Activated CD8-positive, alpha-beta memory T cell treated with anti-CD3 and anti-CD28 coated beads for 24 hours (primary cell): ENCODE measurements around the gene SORCS2.
"Not testable (repeated sequence)": the region's sequence is repeated elsewhere in the genome, so short reads cannot be mapped to it uniquely, and the experiment has no call there.

Experiments
- DNase-seq: peaks from one replicate; pipeline ENCODE4 v3.0.0-alpha.2; 2020

SORCS2 gene

DNA sequence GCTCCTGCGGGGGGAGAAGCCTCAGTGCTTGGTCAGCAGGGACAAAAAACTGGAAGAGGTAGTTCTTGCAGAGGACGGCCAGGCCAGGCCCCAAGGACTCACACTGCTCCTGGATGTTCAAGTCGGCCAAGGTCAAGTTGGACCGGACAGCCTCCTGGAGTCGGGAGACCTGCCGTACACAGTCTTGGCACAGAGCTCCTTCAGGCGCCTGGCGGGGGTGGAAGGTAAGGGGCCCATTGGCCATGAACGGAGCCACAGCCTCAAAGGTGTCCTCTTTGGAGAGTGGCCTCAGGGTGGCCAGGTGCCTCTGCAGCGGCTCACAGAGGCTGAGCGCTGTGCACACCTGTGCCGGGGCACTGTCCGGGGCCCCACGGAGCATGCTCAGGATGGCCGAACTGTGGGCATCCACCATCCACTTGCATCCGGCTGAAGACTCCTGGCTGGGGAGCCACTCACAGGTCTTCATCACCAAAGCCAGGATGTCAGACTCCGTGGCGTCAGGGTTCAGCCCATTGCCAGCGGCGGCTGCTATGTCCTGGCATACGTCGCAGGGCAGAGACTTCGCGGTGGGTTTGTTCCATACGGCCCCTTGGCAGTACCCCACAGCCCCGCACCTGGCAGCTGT is 241.9 kb downstream of the SORCS2 start:
- no peak for DNase-seq

DNA sequence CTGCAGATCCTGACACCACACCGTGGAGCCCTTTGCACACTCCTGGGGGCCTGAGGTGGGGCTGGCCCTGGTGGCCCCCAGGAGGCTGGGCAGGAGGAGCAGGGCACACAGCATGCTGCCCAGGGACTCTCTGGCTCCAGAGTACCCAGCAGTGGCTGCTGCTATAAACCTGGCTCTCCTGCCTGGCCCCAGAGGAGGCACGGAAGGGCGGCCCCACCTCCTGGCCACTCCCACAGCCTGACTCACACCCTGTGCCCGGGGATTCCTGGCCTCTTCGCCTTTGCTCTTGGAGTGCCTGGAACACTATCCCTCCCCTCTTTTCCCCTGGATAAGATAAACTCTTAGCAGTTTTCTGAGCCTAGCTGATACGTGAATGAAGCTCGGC is 242.4 kb downstream of the SORCS2 start, which contains the start of gene PSAPL1:
Gene PSAPL1 (minus strand): TSS at position 165 of the 385 bp plus-strand sequence. CDS start 51 bp downstream, at position 114.
- DNase-seq: no peak

DNA sequence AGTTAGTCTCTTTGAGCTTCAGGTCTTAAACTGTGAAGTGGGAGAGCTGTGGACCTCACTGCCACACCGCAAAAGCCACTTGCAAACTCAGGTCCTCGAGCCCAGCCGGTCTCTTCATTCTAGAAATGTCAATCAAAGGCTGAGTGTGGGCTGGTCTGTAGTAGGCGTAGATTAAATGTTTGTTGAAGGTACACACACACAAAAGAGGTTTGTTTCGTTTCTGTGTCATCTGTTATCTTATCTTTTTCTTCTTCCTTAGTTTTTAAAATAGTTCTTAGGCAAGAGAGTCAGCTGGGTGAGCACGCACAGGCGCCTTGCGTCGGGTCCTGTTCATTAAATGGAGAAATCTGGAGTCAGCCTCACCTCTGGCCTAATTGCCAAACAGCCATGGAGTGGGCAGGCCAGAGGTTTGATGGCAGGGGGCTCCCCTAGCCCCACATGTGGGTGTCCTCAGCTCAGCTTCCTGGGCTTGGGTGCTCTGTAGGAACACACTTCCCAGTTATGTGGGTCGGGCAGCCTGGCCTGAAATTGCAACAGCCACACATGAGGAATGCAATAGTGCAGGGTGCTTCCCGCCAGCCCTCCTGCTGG is 243.2 kb downstream of the SORCS2 start:
- no peak for DNase-seq

DNA sequence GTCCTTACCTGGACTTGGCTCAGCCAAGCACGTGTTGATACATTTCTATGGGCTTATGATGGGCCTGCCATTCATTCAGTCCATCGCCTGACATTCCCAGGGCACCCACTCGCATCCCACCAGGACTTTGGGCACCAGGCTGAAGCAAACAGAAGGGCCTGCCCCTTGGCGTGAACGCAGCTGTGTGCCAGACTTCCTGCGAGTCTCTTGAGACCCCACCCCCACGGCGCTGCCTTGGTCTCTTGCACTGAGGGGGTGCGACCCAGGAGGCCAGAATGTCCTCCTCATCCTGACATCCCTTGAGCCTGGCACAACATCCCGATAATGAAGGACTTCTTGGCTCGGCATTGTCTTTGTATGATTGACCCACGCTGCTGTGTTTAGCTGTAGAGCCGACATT is 243.9 kb downstream of the SORCS2 start:
- DNase-seq: no peak

DNA sequence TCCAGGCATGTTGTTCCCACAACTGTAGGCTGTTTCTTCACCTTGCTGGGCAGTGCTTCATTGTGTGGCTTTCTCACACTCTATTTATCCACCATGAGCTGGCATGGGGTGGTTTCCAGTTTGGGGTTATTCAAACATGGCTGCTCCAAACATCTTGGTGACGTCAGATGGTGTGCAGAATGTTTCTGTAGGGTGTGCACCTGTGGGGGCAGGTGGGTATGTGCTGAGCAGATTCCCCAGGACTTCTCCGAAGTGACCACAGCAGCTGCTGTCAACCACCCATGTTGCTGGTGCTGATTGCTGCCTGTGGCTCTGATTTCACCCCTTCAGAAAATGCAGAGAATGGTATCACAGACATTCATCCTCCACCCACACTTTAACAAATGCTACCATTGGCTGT is 247.4 kb downstream of the SORCS2 start:
- no peak for DNase-seq

DNA sequence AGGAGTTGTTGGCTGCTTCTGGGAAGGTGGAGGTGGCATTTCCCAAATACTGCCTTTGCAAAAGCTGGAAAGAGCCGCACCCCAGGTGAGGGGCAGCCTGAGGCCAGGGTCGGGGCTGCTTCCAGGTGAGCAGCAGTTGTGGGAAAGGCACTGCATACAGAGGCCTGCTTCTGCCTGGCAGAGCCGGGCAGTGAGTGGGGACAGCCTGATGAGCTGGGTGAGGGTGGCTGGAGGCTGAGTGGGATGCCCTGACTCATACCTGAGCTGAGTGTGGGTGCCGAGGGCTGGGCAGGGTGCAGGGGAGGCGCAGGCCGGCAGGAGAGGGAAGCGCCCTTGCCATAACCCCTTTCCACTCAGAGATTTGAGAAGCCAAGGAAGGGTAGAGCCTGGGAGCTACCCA is 248.9 kb downstream of the SORCS2 start:
- no peak for DNase-seq

DNA sequence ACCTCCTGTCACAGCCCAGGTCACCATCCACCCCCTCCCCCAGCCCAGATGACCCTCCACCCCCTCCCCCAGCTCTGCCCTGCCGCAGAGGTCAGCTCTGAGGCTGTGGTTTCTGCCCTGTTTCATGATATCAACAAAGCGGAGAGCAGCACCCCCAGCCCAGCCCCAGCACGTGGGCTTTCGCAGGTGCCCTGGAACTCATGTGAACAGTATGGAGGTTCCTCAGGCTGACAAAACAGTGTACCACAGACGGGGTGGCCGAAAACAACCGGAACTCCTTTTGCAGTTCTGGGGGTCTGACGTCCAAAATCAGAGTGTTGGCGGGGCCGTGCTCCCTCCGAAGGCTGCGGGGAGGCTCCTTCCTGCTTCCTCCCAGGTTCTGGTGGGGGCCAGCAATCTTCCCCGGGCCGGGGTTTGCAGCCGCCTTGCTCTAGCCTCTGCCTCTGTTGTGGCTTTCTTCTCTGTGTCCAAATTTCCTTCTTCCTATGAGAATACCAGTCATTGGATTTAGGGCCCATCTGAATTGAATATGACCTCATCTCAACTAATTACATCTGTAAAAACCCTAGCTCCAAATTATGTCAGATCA is 250.3 kb downstream of the SORCS2 start:
- DNase-seq: no peak

DNA sequence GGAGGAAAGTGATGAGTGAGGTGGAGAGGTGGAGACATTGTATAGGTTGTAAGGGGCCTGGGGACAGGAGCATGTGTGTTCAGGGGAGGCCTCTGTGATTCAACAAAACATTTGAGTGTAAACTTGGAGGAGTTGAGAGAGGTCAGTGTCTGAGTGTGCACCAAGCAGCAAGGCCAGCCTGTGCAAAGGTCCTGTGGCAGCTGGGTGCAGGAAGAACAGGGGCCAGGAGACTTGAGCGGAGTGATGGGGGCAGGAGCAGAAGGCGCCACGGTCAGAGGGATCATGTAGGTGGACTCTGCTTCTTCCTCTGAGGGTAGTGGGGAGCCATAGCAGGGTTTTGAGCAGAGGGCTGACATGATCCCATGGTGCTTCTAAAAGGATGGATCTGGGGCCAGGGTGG is 252.0 kb downstream of the SORCS2 start:
- DNase-seq: no peak

DNA sequence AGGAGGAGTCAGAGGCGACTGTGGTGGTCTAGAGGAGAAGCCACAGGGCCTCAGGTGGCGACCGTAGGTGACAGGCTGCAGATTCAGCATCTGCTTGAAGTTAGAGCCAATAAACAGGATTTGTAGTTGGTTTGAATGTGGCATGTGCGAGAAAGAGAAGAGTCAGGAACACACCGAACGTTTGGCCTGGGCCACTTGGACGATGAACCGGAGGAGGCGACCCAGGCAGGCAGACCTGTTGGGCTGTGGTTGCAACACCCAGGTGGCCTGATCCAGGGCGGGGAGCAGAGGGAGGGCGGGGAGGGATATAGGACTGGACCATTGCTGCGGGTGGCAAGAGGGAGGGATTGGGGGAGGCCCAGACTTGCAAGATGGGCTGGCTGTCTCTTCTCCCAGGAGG is 252.4 kb downstream of the SORCS2 start:
- no peak for DNase-seq

DNA sequence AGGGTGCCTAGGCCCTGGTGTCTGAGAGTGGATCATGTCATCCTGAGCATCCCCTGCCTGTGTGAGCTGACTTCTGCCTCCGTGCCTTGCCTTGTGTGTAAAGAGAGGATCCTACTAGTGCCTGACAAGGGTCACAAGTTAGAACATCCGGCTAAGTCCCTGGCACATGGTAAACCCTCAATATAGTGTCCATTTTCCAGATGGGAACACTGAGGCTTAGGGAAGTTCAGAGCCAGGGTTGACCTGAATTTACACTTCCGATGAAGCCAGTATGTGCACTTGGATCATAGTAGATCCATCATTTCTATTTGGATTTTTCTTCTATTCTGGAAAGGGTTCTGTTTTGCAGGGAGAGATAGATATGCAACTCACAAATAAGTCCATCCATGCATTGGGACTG is 254.9 kb downstream of the SORCS2 start:
- no peak for DNase-seq

DNA sequence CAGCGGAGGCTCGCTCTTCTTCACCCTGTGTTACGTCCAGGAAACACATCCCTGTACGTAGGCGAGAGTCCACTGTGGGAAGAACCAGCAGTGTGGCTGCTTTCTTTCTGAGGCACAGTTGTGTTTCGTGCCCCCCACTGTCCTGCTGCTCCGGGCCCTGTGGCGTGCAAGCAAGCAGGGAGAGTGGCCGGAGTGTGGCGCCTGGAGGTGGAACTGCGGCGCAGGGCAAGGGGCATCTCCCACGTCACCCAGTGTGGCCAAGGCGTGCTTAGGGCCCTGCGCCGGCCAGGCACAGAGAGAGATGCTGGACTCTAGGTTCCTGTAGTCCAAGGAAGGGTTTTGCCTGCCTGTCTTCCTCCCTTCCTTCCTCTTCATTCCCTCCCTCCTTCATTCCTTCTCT is 255.7 kb downstream of the SORCS2 start:
- no peak for DNase-seq

DNA sequence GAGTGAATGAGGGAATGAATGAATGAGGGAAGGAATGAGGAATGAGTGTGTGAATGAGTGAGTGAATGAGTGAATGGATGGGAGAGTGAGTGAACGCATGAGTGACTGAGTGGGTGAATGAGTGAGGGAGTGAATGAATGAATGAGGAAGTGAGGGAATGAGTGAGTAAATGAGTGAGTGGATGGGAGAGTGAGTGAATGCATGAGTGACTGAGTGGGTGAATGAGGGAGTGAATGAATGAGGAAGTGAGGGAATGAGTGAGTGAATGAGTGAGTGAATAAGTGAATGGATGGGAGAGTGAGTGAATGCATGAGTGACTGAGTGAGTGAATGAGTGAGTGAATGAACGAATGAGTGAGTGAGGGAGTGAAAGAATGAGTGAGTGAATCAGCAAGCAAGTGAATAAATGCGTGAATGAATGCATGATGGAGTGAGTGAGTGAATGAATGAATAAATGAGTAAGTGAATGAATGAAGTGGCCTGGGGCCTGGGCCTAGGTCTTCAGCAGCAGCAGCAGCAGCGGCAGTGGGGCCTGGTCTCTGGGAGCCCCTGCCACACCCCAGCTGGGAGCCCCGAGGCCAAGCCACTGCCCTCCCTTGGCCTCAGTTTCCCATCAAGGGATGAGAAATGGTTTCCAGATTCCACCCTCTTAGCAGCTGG is 258.6 kb downstream of the SORCS2 start:
- DNase-seq: no peak

DNA sequence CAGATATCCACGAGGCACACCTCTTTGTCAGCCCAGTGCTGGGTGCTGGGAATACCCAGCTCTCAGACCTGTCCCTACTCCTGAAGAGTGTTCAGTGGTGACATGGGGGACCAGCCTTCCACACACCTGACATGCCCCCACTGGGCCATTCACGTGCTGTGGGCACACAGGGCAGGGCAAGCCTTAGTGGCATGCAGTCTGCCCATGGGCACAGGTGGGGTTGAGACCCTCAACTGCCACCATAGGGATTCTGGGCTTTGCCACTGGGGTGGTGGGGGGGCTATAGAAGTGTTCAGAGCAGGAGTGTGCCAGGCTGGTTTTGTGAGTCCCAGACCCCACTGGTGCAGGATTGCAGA is 259.1 kb downstream of the SORCS2 start:
- no peak for DNase-seq

DNA sequence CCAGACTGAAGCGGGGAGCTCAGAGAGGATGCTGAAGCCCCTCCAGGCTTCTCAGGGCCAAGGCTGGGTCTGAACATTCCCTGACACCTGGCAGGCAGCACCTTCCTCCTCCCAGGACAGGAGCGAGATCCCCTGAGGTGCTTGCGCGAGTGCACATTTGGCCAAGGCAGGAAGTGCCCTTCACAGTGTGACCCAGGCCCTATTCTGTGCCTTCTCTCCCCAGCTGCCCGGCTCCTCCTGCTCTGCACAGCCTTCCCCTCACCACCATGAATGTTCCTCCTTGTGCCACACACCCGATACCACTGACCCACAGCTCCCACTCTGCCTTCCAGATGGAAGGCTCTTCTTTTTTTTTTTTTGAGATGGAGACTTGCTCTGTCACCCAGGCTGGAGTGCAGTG is 259.5 kb downstream of the SORCS2 start:
- no peak for DNase-seq

DNA sequence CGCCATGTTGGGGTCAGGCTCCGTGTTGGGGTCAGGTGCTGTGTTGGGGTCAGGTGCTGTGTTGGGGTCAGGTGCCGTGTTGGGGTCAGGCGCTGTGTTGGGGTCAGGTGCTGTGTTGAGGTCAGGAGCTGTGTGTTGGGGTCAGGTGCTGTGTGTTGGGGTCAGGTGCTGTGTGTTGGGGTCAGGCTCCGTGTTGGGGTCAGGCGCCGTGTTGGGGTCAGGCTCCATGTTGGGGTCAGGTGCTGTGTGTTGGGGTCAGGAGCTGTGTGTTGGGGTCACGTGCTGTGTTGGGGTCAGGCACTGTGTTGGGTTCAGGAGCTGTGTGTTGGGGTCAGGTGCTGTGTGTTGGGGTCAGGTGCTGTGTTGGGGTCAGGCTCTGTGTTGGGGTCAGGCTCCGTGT is 260.5 kb downstream of the SORCS2 start:
- DNase-seq: not testable (repeated sequence)

DNA sequence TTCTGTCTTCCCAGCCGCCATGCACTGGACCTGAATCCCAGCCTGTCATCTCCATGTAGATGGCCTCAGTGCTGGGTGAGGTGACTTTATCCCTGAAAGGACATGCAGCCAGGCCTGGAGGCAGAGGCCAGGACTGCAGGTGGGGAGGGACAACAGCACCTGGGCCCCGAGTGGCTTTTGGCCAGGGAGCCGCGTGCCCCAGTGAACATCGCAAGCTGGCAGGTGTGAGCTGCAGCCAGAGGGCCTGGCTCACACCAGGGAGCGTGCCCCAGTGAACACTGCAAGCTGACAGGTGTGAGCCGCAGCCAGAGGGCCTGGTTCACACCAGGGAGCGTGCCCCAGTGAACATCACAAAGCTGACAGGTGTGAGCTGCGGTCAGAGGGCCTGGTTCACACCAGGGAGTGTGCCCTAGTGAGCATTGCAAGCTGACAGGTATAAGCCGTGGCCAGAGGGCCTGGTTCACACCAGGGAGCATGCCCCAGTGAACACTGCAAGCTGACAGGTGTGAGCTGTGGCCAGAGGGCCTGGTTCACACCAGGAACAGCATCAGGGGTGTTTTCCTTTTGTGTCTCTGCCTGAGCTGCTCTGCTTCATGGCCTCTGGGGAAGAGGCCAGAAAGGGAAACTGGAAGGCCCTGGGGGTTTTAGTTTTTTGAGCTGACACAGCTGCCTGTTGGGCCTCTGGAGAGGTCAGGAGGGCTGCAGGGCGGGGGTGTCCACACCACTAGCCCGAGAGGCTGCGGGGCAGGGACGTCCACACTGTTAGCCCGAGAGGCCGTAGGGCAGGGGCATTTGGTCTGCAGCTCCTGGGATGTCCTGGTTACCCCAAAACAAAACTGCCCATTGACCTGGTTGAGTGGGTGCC is 265.1 kb downstream of the SORCS2 start:
- DNase-seq: no peak

DNA sequence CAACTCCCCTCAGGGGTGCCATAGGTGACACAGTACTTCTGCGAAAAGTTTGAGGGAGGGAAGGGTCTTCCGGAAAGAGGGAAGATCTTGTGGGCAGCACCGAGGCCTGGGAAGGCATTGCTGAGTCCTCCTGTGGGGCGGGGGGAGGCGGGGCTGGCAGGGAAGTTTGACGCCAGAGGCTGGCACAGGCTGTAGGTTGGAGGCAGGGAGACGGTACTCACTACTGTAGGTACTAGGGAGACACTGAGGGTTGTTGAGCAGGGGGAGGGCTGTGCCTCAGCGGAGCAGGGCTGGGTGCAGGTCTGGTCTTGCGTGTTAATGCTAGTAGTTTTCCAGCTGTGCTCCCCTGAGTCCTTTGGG is 265.7 kb downstream of the SORCS2 start:
- no peak for DNase-seq

DNA sequence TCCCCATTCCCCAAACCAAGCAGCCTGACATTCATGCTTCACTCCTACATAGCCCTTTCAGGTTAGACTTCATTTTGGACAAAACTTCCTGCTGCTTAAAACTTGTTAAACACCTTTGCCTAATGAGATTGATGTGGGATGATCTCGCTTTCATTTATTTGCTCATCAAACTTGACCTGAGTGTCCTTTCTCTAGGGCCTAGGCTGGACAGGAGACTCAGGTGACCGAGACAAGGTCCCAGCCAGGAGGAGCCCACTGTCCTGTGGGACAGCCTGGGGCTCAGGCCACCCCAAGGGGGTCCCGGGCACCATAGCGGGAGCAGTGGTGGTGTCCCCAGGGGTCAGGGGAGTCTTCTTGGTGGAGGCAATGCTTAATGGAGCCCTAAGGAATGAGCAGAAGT is 266.1 kb downstream of the SORCS2 start:
- no peak for DNase-seq

DNA sequence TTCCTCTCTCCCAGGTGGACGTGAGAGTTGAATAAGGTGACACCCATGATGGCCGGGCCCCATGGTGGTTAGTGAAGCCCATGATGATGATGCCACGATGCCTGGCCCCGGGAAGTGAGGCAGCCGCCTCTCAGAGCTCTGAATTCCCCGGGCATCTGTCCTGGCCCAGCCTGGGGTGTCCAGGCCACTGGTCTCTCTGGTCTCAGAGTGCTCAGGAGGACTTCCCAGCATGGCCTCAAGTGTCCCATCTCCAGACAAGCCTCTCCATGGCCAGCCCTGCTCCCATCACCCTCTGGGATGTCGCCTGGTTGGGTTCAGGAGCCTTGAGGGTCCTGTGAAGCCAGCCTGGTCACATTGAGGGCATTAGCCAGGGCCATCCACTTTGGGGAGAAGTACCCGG is 267.1 kb downstream of the SORCS2 start:
- DNase-seq: no peak

DNA sequence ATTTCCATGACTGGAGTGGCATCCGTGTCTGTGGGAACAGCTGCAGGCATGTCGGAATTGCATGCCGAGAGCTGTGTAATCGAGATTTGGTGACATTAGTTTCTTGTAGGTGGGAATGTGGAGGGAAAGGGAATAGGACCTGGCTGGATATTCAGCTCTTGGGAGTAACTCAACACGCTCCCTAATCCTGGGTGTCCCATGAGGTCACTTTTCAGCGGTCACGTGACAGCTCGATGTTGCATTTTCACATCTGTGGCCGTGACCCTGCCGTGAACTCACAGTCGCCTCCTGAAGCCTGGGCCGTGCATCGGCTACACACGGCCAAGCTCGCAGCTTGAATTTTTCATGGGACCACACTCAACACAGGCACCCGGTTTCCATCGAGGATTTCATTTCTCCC is 268.2 kb downstream of the SORCS2 start:
- DNase-seq: no peak

DNA sequence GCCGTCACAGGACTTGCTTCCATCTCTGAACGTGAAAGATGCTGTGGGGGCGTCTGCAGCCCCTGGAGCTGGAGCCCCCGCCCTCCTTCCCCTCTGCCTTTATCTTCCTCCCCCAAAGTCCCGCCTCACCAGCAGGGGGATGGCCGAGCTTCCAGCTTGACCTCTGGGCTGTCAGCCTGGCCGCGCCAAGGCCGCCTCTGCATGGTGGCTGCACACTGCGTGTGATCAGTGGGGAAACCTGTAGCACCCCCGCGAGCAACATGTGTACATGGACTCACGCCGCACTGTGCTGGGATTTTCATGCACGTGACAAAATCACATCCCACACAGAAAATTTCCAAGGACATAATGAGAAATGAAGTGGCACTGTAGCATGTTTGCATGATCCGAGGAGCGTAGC is 268.9 kb downstream of the SORCS2 start:
- no peak for DNase-seq

DNA sequence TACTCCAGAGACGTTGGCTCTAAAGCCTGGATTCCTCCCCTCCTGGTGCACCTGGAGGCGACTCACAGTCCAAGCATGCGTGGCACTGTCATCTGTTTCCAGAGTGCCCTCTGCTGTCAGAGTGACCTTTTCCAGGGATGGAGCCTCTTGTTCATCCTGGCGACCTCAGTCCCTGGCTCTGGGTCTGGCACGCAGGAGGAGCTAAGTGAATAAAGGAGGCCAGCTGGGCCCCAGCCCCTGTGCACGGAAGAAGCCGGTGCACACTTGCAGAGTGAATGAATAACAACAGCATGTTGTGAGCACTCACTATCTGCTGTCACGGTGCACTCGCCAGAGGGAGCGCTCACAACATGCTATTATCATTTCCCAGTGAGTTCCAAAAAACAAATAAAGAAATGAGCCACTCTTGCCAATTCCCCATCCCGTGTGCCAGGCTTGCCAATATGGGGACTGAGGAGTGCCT is 270.2 kb downstream of the SORCS2 start:
- no peak for DNase-seq

DNA sequence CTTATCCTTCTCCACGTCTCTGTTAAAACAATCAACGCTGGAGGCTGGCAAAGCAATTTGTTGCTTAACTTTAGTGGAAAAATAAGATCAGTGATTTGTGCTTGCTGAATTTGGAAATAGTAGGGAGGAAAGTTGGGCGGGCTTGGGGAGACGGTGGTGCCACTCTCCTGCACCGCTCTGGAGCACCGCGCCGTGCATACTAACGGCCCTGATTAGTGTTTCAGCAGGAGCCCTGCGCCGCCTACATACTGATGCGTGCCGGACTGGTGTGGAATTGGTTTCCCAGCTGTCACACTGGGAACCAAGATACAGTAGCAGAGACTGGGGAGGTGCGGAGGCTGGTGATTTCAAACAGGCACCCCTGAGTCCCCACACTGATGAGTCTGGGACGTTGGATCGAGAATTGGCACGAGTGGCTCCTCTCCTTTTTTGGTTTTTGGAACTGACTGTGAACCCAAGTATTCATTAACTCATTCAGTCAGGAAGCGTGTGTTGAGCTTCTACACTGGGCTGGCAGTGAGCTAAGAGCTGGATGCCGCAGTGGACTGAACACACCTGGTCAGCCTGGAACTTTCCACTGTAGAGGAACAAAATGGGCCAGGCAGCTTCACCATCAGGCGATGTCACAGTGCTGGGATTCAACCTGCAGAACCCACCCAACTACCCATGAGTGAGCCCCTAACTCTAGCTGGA is 271.4 kb downstream of the SORCS2 start:
- DNase-seq: no peak
